Nephron progenitor cell (in vitro differentiated cells): ENCODE measurements around the gene RPRD2.
"Not testable (repeated sequence)": the region's sequence is repeated elsewhere in the genome, so short reads cannot be mapped to it uniquely, and the experiment has no call there.

Experiments
- DNase-seq: peaks from one replicate; pipeline ENCODE4 v3.0.0; 2021
- H3K27ac Mint-ChIP-seq: 2 replicates; pipeline ENCODE4 v1.8.0; 2021; ENCODE audit warnings: mild to moderate bottlenecking, moderate library complexity, mixed read lengths
- H3K27me3 Mint-ChIP-seq: 2 replicates; pipeline ENCODE4 v1.8.0; 2021; ENCODE audit warnings: mild to moderate bottlenecking, low read depth, mixed read lengths; ENCODE audit not compliant: poor library complexity
- H3K36me3 Mint-ChIP-seq: 2 replicates; pipeline ENCODE4 v1.8.0; 2021; ENCODE audit warnings: low read depth, mixed read lengths
- H3K4me1 Mint-ChIP-seq: 2 replicates; pipeline ENCODE4 v1.8.0; 2021; ENCODE audit warnings: mixed read lengths
- H3K4me3 Mint-ChIP-seq: 2 replicates; pipeline ENCODE4 v1.8.0; 2021; ENCODE audit warnings: mild to moderate bottlenecking, moderate library complexity, mixed read lengths
- H3K9me3 Mint-ChIP-seq: 2 replicates; pipeline ENCODE4 v1.8.0; 2021; ENCODE audit warnings: mild to moderate bottlenecking, moderate library complexity, mixed read lengths
- CTCF ChIP-seq: fragments of 200-600 bp; sonication (generic); IDR thresholded peaks from 2 replicates; pipeline ENCODE4 v1.5.0; 2021; ENCODE audit warnings: antibody characterized with exemption

RPRD2 gene

GRCh38 chr1:150385537-150386445 lies 21.8 kb downstream of the RPRD2 start:
- Mint-ChIP-seq H3K27ac (peak overlapping the region; percentile 31), H3K4me1 (peaks cover 16% of the 10 kb centered on the region), H3K36me3 (peaks cover 8% of the 10 kb centered on the region), H3K9me3 (no peaks in the 10 kb centered on the region), H3K4me3 (no peak overlapping the region), H3K27me3 (no peaks in the 10 kb centered on the region)
- no peak for TF ChIP-seq CTCF
- no peak for DNase-seq

- peaks cover 4% of the 10 kb centered on the region for H3K36me3 Mint-ChIP-seq
- H3K4me3 Mint-ChIP-seq, result no peak overlapping the region
- peak overlapping the region; percentile 60 for H3K27ac Mint-ChIP-seq
- no peak for DNase-seq
- peaks cover 16% of the 10 kb centered on the region for H3K4me1 Mint-ChIP-seq
- no peaks in the 10 kb centered on the region for H3K9me3 Mint-ChIP-seq
- no peaks in the 10 kb centered on the region for H3K27me3 Mint-ChIP-seq
- no peak for TF ChIP-seq CTCF
These were observed 22.6 kb downstream of the RPRD2 start for GRCh38 chr1:150386592-150386991.

DNA sequence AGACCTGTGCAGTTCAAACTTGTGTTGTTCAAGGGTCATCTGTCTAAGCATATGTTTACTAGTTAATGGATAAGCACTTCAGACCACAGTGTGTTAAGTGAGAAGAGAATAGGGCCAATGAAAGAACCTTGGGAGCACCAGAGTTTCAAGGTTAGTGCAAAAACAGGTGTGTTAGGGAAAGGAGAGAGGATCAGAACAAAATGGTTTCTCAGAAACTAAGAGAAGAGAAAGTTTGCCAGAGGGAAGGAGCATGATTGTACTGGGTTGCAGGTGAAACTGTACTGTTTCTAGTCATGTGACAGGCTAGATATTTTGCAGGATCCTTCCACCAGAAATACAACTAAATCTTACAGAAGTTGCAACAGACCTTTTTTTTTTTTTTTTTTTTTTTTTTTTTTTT lies 23.3 kb downstream of the RPRD2 start:
- Mint-ChIP-seq H3K36me3 (peaks cover 4% of the 10 kb centered on the region), H3K27me3 (no peaks in the 10 kb centered on the region), H3K9me3 (no peaks in the 10 kb centered on the region), H3K27ac (peak overlapping the region; percentile 86), H3K4me1 (peaks cover 16% of the 10 kb centered on the region), H3K4me3 (no peak overlapping the region)
- no peak for TF ChIP-seq CTCF
- DNase-seq, result no peak

DNA sequence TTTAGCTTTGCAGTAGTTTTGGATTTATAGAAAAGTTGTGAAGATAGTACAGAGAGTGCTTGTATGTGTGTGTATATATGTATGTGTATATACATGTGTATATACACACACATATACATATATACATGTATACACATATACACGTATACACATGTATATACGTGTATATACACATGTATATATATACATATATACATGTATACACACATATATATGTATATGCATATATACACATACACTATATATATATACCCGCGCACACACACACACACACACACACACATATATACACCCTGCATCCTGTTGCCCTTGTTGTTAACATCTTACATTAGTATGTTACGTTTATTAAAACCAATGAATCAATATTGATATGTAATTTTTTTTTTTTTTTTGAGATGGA lies 24.3 kb downstream of the RPRD2 start:
- no peak for TF ChIP-seq CTCF
- Mint-ChIP-seq H3K27ac (no peak overlapping the region), H3K36me3 (peaks cover 13% of the 10 kb centered on the region), H3K9me3 (no peaks in the 10 kb centered on the region), H3K27me3 (no peaks in the 10 kb centered on the region), H3K4me3 (no peak overlapping the region), H3K4me1 (peaks cover 16% of the 10 kb centered on the region)
- DNase-seq, result no peak

GRCh38 chr1:150389650-150390049 lies 25.7 kb downstream of the RPRD2 start:
- Mint-ChIP-seq H3K4me3 (no peak overlapping the region), H3K36me3 (peaks cover 26% of the 10 kb centered on the region), H3K9me3 (peaks cover 4% of the 10 kb centered on the region), H3K4me1 (peaks cover 11% of the 10 kb centered on the region), H3K27ac (peak overlapping the region; percentile 70), H3K27me3 (no peaks in the 10 kb centered on the region)
- no peak for TF ChIP-seq CTCF
- no peak for DNase-seq

DNA sequence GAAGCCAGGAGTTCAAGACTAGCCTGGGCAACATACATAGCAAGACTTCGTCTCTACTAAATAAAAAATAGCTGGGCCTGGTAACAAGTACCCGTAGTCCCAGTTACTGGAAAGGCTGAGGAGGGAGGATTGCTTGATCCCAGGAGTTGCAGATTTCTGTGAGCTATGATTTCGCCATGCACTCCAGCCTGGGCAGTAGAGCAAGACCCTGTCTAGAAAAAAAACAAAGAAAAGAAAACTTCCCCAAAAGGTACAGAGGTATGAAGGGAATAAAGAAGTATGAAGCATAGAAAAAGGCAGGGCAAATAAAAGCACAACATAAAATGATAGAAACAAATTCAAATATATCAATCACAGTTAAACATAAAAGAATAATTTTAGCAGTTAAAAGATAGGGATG lies 28.7 kb downstream of the RPRD2 start:
- peaks cover 56% of the 10 kb centered on the region for H3K36me3 Mint-ChIP-seq
- H3K27me3 Mint-ChIP-seq, result no peaks in the 10 kb centered on the region
- H3K9me3 Mint-ChIP-seq, result peaks cover 30% of the 10 kb centered on the region
- H3K4me3 Mint-ChIP-seq, result no peak overlapping the region
- no peak for DNase-seq
- no peaks in the 10 kb centered on the region for H3K4me1 Mint-ChIP-seq
- H3K27ac Mint-ChIP-seq, result no peak overlapping the region
- no peak for TF ChIP-seq CTCF

- Mint-ChIP-seq H3K9me3 (peaks cover 51% of the 10 kb centered on the region), H3K36me3 (peaks cover 74% of the 10 kb centered on the region)
- not testable (repeated sequence) for H3K4me3 Mint-ChIP-seq, H3K27ac Mint-ChIP-seq, H3K4me1 Mint-ChIP-seq, H3K27me3 Mint-ChIP-seq, DNase-seq
These were observed 31.2 kb downstream of the RPRD2 start for GRCh38 chr1:150395115-150395514.
